HCT116 (cell line): Measurements from ENCODE around the gene PRAME. TPM values are rescaled to one million over a fixed set of nuclear protein-coding genes. Genes with fewer than 3 reads are reported as not detected.

Source experiments
- ATAC-seq: fragments of 200-7000 bp; cut with Tn5 transposase; 2 replicates; pipeline ENCODE4 v1.9.1; 2020; ENCODE audit warnings: mild to moderate bottlenecking, moderate library complexity
- BruUV-seq: library from RNA; stranded (reverse); fragments of 400-500 nt; replicated peaks from 2 replicates; lab custom pipeline; 2021; lab: Mats Ljungman, UMichigan
- CTCF ChIA-PET: fragments of 300-600 bp; sonication (Branson Sonifier 250); formaldehyde crosslinking; loops from one replicate; lab custom pipeline; 2021; ENCODE audit warnings: antibody characterized with exemption; lab: Charles Lee
- POLR2A ChIA-PET: fragments of 300-600, 350-600 bp; sonication (Branson Sonifier 250); formaldehyde crosslinking; loops from one replicate; lab custom pipeline; 2021; ENCODE audit warnings: antibody characterized with exemption; lab: Charles Lee
- RAD21 ChIA-PET, 2 experiments: fragments of 300-600 bp; sonication (Branson Sonifier 250); formaldehyde crosslinking; loops; one replicate each; lab custom pipeline; 2023; ENCODE audit warnings: low total read pairs in 2 of 2; ENCODE audit not compliant: uncharacterized antibody in 2 of 2, unreplicated experiment in 2 of 2, low non-redundant PET in 1 of 2; lab: Charles Lee
- DNase-seq: peaks from one replicate; pipeline ENCODE4 v3.0.0-alpha.2; 2010; ENCODE audit warnings: low read depth, low spot score
- H2AFZ ChIP-seq: fragments of 200-600 bp; shearing (Covaris generic), sonication (generic); 2 replicates; pipeline ENCODE4 v1.6.1; 2017; ENCODE audit warnings: low read depth, mixed run types, mixed read lengths, antibody characterized with exemption, low read length; ENCODE audit not compliant: poor library complexity, severe bottlenecking
- H3K27ac ChIP-seq: 2 replicates; pipeline ENCODE4 v1.5.1; 2012; ENCODE audit warnings: low read depth, low read length
- H3K27me3 ChIP-seq: fragments of 200-600 bp; sonication (generic); 2 replicates; pipeline ENCODE4 v1.6.1; 2016; ENCODE audit warnings: mixed run types, low read length, mixed read lengths; ENCODE audit not compliant: insufficient read depth
- H3K36me3 ChIP-seq, 2 experiments: fragments of 200-500 bp in 1 of 2; fragments of 200-600 bp in 1 of 2; sonication (Bioruptor generic) in 1 of 2; sonication (generic) in 1 of 2; 2 replicates each; pipeline versions ENCODE4 v1.5.1 to v1.6.1; 2014 to 2016; ENCODE audit warnings: low read length in 2 of 2, inconsistent platforms in 1 of 2, mixed read lengths in 1 of 2, mixed run types in 1 of 2; ENCODE audit not compliant: insufficient read depth in 2 of 2, control insufficient read depth in 1 of 2
- H3K4me1 ChIP-seq, 2 experiments: fragments of 200-600 bp in 1 of 2; sonication (generic) in 1 of 2; 2 replicates each; pipeline versions ENCODE4 v1.5.1 to v1.6.1; 2012 to 2017; ENCODE audit warnings: low read length in 2 of 2, inconsistent platforms in 1 of 2, mild to moderate bottlenecking in 1 of 2, mixed read lengths in 1 of 2, mixed run types in 1 of 2, moderate library complexity in 1 of 2; ENCODE audit not compliant: insufficient read depth in 2 of 2, control insufficient read depth in 1 of 2
- H3K4me2 ChIP-seq: fragments of 200-600 bp; sonication (generic); 2 replicates; pipeline ENCODE4 v1.6.1; 2017; ENCODE audit warnings: mixed run types, low read length, mixed read lengths
- H3K4me3 ChIP-seq, 2 experiments: fragments of 200-600 bp in 1 of 2; sonication (generic) in 1 of 2; replicated peaks in 1 of 2; 2 replicates each; pipeline ENCODE4 v1.5.1; 2011 to 2016; ENCODE audit warnings: low read length in 2 of 2, control low read depth in 1 of 2, low read depth in 1 of 2, mild to moderate bottlenecking in 1 of 2, mixed read lengths in 1 of 2, mixed run types in 1 of 2
- H3K79me2 ChIP-seq: fragments of 200-600 bp; sonication (generic); 2 replicates; pipeline ENCODE4 v1.6.1; 2017; ENCODE audit warnings: mild to moderate bottlenecking, mixed run types, low read length, moderate library complexity, mixed read lengths; ENCODE audit not compliant: insufficient read depth
- H3K9ac ChIP-seq: fragments of 200-600 bp; sonication (generic); 2 replicates; pipeline ENCODE4 v1.6.1; 2016; ENCODE audit warnings: low read length, mixed read lengths
- H3K9me2 ChIP-seq: fragments of 200-600 bp; sonication (generic), shearing (Covaris generic); 2 replicates; pipeline ENCODE4 v1.6.1; 2017; ENCODE audit warnings: mixed run types, mild to moderate bottlenecking, moderate library complexity; ENCODE audit not compliant: insufficient read depth
- H3K9me3 ChIP-seq, 2 experiments: fragments of 200-500 bp in 1 of 2; fragments of 200-600 bp in 1 of 2; sonication (Bioruptor generic) in 1 of 2; sonication (generic) in 1 of 2; 2 replicates each; pipeline ENCODE4 v1.6.1; 2014 to 2017; ENCODE audit warnings: low read length in 2 of 2, mixed read lengths in 2 of 2, inconsistent platforms in 1 of 2, low read depth in 1 of 2, mild to moderate bottlenecking in 1 of 2, mixed run types in 1 of 2, moderate library complexity in 1 of 2; ENCODE audit not compliant: control insufficient read depth in 1 of 2, insufficient read depth in 1 of 2
- H4K20me1 ChIP-seq: fragments of 200-600 bp; sonication (generic), shearing (Covaris generic); 2 replicates; pipeline ENCODE4 v1.6.1; 2017; ENCODE audit warnings: mixed run types, mild to moderate bottlenecking, moderate library complexity; ENCODE audit not compliant: insufficient read depth
- CBX3 ChIP-seq: IDR thresholded peaks from 2 replicates; pipeline ENCODE4 v1.6.1; 2012; ENCODE audit warnings: low read depth
- CEBPB ChIP-seq: IDR thresholded peaks from 2 replicates; pipeline ENCODE4 v1.6.1; 2012; ENCODE audit warnings: low read depth
- ELF1 ChIP-seq: IDR thresholded peaks from 2 replicates; pipeline ENCODE4 v1.6.1; 2012; ENCODE audit warnings: low read depth, borderline replicate concordance
- EZH2 ChIP-seq: fragments of 200-600 bp; sonication (generic); IDR thresholded peaks from 2 replicates; pipeline ENCODE4 v1.6.1; 2017; ENCODE audit warnings: antibody characterized with exemption, mixed run types
- EZH2phosphoT487 ChIP-seq: fragments of 200-600 bp; IDR thresholded peaks from 2 replicates; pipeline ENCODE4 v1.6.1; 2018; ENCODE audit warnings: antibody characterized with exemption, borderline replicate concordance
- FOSL1 ChIP-seq: IDR thresholded peaks from 2 replicates; pipeline ENCODE4 v1.6.1; 2012; ENCODE audit warnings: low read depth
- JUND ChIP-seq: IDR thresholded peaks from 2 replicates; pipeline ENCODE4 v1.6.1; 2012
- POLR2A ChIP-seq: IDR thresholded peaks from 2 replicates; pipeline ENCODE4 v1.7.0; 2011; ENCODE audit warnings: borderline replicate concordance; ENCODE audit not compliant: insufficient read depth, insufficient read length; ENCODE audit errors: extremely low read depth
- POLR2AphosphoS5 ChIP-seq: IDR thresholded peaks from 2 replicates; pipeline ENCODE4 v1.6.1; 2011; ENCODE audit warnings: mild to moderate bottlenecking, low read depth, low read length, moderate library complexity
- RAD21 ChIP-seq: IDR thresholded peaks from 2 replicates; pipeline ENCODE4 v1.6.1; 2012; ENCODE audit warnings: low read depth, mild to moderate bottlenecking
- SIN3A ChIP-seq: IDR thresholded peaks from 2 replicates; pipeline ENCODE4 v1.6.1; 2012; ENCODE audit warnings: low read depth
- SP1 ChIP-seq: IDR thresholded peaks from 2 replicates; pipeline ENCODE4 v1.6.1; 2012; ENCODE audit warnings: low read depth
- TCF7L2 ChIP-seq: IDR thresholded peaks from 2 replicates; pipeline ENCODE4 v1.7.0; 2011; ENCODE audit warnings: borderline replicate concordance, inconsistent platforms; ENCODE audit not compliant: insufficient read depth, insufficient read length; ENCODE audit errors: extremely low read depth
- YY1 ChIP-seq: IDR thresholded peaks from 2 replicates; pipeline ENCODE4 v1.6.1; 2011; ENCODE audit warnings: low read length, low read depth, moderate library complexity, mild to moderate bottlenecking; ENCODE audit not compliant: insufficient replicate concordance; ENCODE audit errors: extremely low read depth
- ZFX ChIP-seq: fragments of 450-650 bp; IDR thresholded peaks from 2 replicates; pipeline ENCODE4 v1.6.1; 2017
- ZNF274 ChIP-seq: fragments of 200-500 bp; sonication (Bioruptor generic); IDR thresholded peaks from 2 replicates; pipeline ENCODE4 v1.6.1; 2014; ENCODE audit warnings: mild to moderate bottlenecking, low read depth, low read length, inconsistent platforms
- intact Hi-C: fragments of 100-400 bp; cut with micrococcal nuclease; formaldehyde crosslinking; loops from 2 replicates; pipeline ENCODE4 v1.10.0; 2022
- total RNA-seq: library from RNA; stranded (reverse); gene quantifications from one replicate; pipeline ENCODE4 v1.2.1, GENCODE V29; 2021; ENCODE audit not compliant: unreplicated experiment
- TF ChIP-seq, protein P1 (sequence below): IDR thresholded peaks from 2 replicates; pipeline ENCODE4 v1.6.1; 2012
- TF ChIP-seq, protein P2 (sequence below): IDR thresholded peaks from 2 replicates; pipeline ENCODE4 v1.6.1; 2012
- TF ChIP-seq, protein P3 (sequence below), 3 experiments: fragments of 200-600 bp in 1 of 3; sonication (generic) in 1 of 3; IDR thresholded peaks in 2 of 3; conservative IDR thresholded peaks in 1 of 3; 2 replicates each; pipeline ENCODE4 v1.5.1; 2012 to 2017; ENCODE audit warnings: low read depth in 2 of 3, low read length in 2 of 3, antibody characterized with exemption in 1 of 3, borderline replicate concordance in 1 of 3, control low read depth in 1 of 3, mild to moderate bottlenecking in 1 of 3, mixed read lengths in 1 of 3, mixed run types in 1 of 3, moderate library complexity in 1 of 3; ENCODE audit not compliant: insufficient read depth in 1 of 3
- TF ChIP-seq, protein P4 (sequence below): IDR thresholded peaks from 2 replicates; pipeline ENCODE4 v1.6.1; 2012; ENCODE audit warnings: low read depth

Gene PRAME
- total RNA-seq, 1 experiment from 2014 or later: 28.4 TPM

DNA sequence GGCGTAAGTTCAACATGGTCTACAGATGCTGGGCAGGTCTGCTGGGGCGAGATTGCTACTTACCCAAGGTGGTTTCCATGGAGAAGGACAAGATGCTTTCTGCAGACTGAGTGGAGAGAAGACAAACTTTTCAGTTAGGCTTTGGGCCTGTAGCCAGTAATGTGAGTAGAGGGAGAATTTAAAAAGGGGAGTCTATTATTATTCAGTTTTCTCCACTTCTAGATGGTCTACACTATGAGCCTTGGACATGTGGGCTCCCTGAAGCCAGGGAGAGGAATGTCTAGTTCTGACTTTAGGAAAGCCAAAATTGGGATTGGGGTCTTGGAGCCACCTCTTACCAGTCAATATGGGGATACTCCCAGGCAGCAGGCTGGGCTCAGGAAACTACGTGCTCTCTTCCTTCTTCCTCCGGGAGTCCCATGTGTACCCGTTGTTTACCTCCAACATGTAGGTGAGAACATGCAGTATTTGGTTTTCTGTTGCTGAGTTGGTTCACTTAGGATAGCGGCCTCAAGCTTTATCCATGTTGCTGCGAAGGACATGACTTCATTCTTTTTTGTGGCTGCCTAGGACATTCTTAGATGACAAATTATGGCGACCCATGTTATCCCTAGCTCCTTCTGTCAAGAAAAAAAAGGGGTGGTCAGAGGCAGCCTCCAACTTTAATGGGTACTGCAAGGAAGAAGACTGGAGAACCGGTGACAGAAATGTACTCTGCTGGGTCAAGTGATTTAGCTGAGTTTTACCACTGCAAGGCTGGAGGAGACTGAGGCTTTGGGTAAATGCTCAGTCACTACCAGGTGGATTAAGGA lies 24.3 kb downstream of the PRAME start:
- no peak overlapping the region for H3K4me3 ChIP-seq
- no peak overlapping the region for H2AFZ ChIP-seq
- POLR2A ChIA-PET: no interaction called here
- no peaks in the 10 kb centered on the region for H3K9me2 ChIP-seq
- ATAC-seq (no peak), DNase-seq (no peak)
- no TSS peak for BruUV-seq
- intact Hi-C loops: no loop called here
- CTCF ChIA-PET: no interaction called here
- H3K9me3 ChIP-seq: no peaks in the 10 kb centered on the region
- no peak overlapping the region for H3K27ac ChIP-seq
- H3K9ac ChIP-seq: no peak overlapping the region
- H3K4me2 ChIP-seq: no peak overlapping the region
- H4K20me1 ChIP-seq: no peaks in the 10 kb centered on the region
- H3K27me3 ChIP-seq: no peaks in the 10 kb centered on the region
- H3K4me1 ChIP-seq: no peaks in the 10 kb centered on the region
- H3K79me2 ChIP-seq: no peaks in the 10 kb centered on the region
- RAD21 ChIA-PET: no interaction called here
- TF ChIP-seq TCF7L2 (no peak), POLR2AphosphoS5 (no peak), EZH2 (no peak), JUND (no peak), CEBPB (no peak), SIN3A (no peak), ZFX (no peak), YY1 (no peak), EZH2phosphoT487 (no peak), CBX3 (no peak), POLR2A (no peak), ELF1 (no peak), FOSL1 (no peak), ZNF274 (no peak), RAD21 (no peak), SP1 (no peak)
- TF ChIP-seq, protein P1, sequence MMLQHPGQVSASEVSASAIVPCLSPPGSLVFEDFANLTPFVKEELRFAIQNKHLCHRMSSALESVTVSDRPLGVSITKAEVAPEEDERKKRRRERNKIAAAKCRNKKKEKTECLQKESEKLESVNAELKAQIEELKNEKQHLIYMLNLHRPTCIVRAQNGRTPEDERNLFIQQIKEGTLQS: no peak
- TF ChIP-seq, protein P2, sequence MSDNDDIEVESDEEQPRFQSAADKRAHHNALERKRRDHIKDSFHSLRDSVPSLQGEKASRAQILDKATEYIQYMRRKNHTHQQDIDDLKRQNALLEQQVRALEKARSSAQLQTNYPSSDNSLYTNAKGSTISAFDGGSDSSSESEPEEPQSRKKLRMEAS: no peak
- TF ChIP-seq, protein P3, sequence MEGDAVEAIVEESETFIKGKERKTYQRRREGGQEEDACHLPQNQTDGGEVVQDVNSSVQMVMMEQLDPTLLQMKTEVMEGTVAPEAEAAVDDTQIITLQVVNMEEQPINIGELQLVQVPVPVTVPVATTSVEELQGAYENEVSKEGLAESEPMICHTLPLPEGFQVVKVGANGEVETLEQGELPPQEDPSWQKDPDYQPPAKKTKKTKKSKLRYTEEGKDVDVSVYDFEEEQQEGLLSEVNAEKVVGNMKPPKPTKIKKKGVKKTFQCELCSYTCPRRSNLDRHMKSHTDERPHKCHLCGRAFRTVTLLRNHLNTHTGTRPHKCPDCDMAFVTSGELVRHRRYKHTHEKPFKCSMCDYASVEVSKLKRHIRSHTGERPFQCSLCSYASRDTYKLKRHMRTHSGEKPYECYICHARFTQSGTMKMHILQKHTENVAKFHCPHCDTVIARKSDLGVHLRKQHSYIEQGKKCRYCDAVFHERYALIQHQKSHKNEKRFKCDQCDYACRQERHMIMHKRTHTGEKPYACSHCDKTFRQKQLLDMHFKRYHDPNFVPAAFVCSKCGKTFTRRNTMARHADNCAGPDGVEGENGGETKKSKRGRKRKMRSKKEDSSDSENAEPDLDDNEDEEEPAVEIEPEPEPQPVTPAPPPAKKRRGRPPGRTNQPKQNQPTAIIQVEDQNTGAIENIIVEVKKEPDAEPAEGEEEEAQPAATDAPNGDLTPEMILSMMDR (IDR thresholded peaks at IDR 0.05 in 2 of 3, conservative IDR thresholded peaks at IDR 0.05 in 1 of 3; ENCODE audit: borderline replicate concordance in 1 of 3, insufficient read depth in 1 of 3, low read depth in 2 of 3, low read length in 2 of 3): no peak
- TF ChIP-seq, protein P4, sequence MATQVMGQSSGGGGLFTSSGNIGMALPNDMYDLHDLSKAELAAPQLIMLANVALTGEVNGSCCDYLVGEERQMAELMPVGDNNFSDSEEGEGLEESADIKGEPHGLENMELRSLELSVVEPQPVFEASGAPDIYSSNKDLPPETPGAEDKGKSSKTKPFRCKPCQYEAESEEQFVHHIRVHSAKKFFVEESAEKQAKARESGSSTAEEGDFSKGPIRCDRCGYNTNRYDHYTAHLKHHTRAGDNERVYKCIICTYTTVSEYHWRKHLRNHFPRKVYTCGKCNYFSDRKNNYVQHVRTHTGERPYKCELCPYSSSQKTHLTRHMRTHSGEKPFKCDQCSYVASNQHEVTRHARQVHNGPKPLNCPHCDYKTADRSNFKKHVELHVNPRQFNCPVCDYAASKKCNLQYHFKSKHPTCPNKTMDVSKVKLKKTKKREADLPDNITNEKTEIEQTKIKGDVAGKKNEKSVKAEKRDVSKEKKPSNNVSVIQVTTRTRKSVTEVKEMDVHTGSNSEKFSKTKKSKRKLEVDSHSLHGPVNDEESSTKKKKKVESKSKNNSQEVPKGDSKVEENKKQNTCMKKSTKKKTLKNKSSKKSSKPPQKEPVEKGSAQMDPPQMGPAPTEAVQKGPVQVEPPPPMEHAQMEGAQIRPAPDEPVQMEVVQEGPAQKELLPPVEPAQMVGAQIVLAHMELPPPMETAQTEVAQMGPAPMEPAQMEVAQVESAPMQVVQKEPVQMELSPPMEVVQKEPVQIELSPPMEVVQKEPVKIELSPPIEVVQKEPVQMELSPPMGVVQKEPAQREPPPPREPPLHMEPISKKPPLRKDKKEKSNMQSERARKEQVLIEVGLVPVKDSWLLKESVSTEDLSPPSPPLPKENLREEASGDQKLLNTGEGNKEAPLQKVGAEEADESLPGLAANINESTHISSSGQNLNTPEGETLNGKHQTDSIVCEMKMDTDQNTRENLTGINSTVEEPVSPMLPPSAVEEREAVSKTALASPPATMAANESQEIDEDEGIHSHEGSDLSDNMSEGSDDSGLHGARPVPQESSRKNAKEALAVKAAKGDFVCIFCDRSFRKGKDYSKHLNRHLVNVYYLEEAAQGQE: no peak
- no peaks in the 10 kb centered on the region for H3K36me3 ChIP-seq
